ENCODE results near the gene RAB19.
"Not testable (repeated sequence)": the region's sequence is repeated elsewhere in the genome, so short reads cannot be mapped to it uniquely, and the experiment has no call there.

RAB19 gene

GRCh38 chr7:140402178-140402835, 1.6 kb upstream of the RAB19 start:
- no peak for DNase-seq (ENCODE audit: low read depth)

GRCh38 chr7:140404565-140405065, 757 bp downstream of the RAB19 start:
- no peak for DNase-seq (ENCODE audit: low read depth)

- DNase-seq (ENCODE audit: low read depth), result no peak
These were observed 11.5 kb downstream of the RAB19 start for GRCh38 chr7:140415361-140415760.

- not testable (repeated sequence) for DNase-seq (ENCODE audit: low read depth)
These were observed 12.0 kb downstream of the RAB19 start for GRCh38 chr7:140415816-140416215.

- DNase-seq (ENCODE audit: low read depth), result no peak
These were observed 12.7 kb downstream of the RAB19 start for GRCh38 chr7:140416560-140416959.

- DNase-seq (ENCODE audit: low read depth), result peak; percentile 2
These were observed 13.7 kb downstream of the RAB19 start for GRCh38 chr7:140417456-140418155.

- DNase-seq (ENCODE audit: low read depth), result not testable (repeated sequence)
These were observed 14.3 kb downstream of the RAB19 start for GRCh38 chr7:140418156-140418472.

GRCh38 chr7:140418653-140419052, 14.8 kb downstream of the RAB19 start:
- no peak for DNase-seq (ENCODE audit: low read depth)

GRCh38 chr7:140421521-140421920, 17.7 kb downstream of the RAB19 start:
- DNase-seq (ENCODE audit: low read depth), result no peak

GRCh38 chr7:140423501-140423900, 19.6 kb downstream of the RAB19 start:
- no peak for DNase-seq (ENCODE audit: low read depth)

- DNase-seq (ENCODE audit: low read depth), result no peak
These were observed 21.9 kb downstream of the RAB19 start for GRCh38 chr7:140425718-140426117.

GRCh38 chr7:140426130-140426529, 22.3 kb downstream of the RAB19 start:
- DNase-seq (ENCODE audit: low read depth), result no peak

GRCh38 chr7:140433396-140433795, 29.5 kb downstream of the RAB19 start:
- no peak for DNase-seq (ENCODE audit: low read depth)

- DNase-seq (ENCODE audit: low read depth), result no peak
These were observed 31.5 kb downstream of the RAB19 start for GRCh38 chr7:140435252-140435895.

- no peak for DNase-seq (ENCODE audit: low read depth)
These were observed 35.5 kb downstream of the RAB19 start for GRCh38 chr7:140439359-140439758.

GRCh38 chr7:140440593-140440992, 36.7 kb downstream of the RAB19 start:
- no peak for DNase-seq (ENCODE audit: low read depth)

GRCh38 chr7:140441519-140441918, 37.7 kb downstream of the RAB19 start:
- no peak for DNase-seq (ENCODE audit: low read depth)

- no peak for DNase-seq (ENCODE audit: low read depth)
These were observed 42.6 kb downstream of the RAB19 start for GRCh38 chr7:140446467-140446866.

GRCh38 chr7:140447841-140448240, 44.0 kb downstream of the RAB19 start:
- no peak for DNase-seq (ENCODE audit: low read depth)

- DNase-seq (ENCODE audit: low read depth), result no peak
These were observed 45.1 kb downstream of the RAB19 start for GRCh38 chr7:140448781-140449480.

- DNase-seq (ENCODE audit: low read depth), result no peak
These were observed 47.9 kb downstream of the RAB19 start for GRCh38 chr7:140451716-140452115.

- no peak for DNase-seq (ENCODE audit: low read depth)
These were observed 49.4 kb downstream of the RAB19 start for GRCh38 chr7:140453273-140453672.
